ENCODE data around the gene TTLL11.

DNA sequence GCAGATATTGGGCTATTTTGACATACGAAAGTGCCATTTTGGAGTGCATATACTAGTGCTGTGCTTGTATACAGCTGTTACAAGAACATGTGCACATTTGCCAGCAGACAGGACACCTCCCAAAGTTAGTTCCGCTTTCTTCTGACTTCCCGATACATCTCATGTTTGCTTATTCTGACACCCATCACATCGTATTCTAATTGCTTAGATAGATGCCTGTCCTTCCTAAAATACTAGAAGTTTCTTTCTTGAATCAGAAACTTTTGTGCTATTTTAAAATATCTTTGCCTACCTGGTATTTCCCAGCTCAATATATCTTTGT, 177.8 kb downstream of the TTLL11 start:
- TF ChIP-seq, protein P1, sequence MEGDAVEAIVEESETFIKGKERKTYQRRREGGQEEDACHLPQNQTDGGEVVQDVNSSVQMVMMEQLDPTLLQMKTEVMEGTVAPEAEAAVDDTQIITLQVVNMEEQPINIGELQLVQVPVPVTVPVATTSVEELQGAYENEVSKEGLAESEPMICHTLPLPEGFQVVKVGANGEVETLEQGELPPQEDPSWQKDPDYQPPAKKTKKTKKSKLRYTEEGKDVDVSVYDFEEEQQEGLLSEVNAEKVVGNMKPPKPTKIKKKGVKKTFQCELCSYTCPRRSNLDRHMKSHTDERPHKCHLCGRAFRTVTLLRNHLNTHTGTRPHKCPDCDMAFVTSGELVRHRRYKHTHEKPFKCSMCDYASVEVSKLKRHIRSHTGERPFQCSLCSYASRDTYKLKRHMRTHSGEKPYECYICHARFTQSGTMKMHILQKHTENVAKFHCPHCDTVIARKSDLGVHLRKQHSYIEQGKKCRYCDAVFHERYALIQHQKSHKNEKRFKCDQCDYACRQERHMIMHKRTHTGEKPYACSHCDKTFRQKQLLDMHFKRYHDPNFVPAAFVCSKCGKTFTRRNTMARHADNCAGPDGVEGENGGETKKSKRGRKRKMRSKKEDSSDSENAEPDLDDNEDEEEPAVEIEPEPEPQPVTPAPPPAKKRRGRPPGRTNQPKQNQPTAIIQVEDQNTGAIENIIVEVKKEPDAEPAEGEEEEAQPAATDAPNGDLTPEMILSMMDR (conservative IDR thresholded peaks at IDR 0.05; ENCODE audit: low read depth in 2 of 2) = no peak
- TF ChIP-seq EZH2 (IDR thresholded peaks at IDR 0.05; ENCODE audit: low read depth, unreplicated experiment) (no peak), NANOG (IDR thresholded peaks at IDR 0.05; ENCODE audit: borderline replicate concordance) (no peak), POLR2AphosphoS5 (IDR thresholded peaks at IDR 0.05; ENCODE audit: low read depth) (no peak), STAT1 (IDR thresholded peaks at IDR 0.05; ENCODE audit: unreplicated experiment) (no peak)
- TF ChIP-seq, protein P2, sequence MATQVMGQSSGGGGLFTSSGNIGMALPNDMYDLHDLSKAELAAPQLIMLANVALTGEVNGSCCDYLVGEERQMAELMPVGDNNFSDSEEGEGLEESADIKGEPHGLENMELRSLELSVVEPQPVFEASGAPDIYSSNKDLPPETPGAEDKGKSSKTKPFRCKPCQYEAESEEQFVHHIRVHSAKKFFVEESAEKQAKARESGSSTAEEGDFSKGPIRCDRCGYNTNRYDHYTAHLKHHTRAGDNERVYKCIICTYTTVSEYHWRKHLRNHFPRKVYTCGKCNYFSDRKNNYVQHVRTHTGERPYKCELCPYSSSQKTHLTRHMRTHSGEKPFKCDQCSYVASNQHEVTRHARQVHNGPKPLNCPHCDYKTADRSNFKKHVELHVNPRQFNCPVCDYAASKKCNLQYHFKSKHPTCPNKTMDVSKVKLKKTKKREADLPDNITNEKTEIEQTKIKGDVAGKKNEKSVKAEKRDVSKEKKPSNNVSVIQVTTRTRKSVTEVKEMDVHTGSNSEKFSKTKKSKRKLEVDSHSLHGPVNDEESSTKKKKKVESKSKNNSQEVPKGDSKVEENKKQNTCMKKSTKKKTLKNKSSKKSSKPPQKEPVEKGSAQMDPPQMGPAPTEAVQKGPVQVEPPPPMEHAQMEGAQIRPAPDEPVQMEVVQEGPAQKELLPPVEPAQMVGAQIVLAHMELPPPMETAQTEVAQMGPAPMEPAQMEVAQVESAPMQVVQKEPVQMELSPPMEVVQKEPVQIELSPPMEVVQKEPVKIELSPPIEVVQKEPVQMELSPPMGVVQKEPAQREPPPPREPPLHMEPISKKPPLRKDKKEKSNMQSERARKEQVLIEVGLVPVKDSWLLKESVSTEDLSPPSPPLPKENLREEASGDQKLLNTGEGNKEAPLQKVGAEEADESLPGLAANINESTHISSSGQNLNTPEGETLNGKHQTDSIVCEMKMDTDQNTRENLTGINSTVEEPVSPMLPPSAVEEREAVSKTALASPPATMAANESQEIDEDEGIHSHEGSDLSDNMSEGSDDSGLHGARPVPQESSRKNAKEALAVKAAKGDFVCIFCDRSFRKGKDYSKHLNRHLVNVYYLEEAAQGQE (IDR thresholded peaks at IDR 0.05; ENCODE audit: unreplicated experiment) = no peak
